A549 (cell line): ENCODE results near the gene NAPA. TPM values are rescaled to one million over a fixed set of nuclear protein-coding genes. Genes with fewer than 3 reads are reported as not detected.

ENCODE experiments used
- ATAC-seq, 2 experiments: fragments of 200-7000 bp in 1 of 2; fragments of >200 bp in 1 of 2; cut with Nextera tagmentation in 1 of 2; cut with Tn5 transposase in 1 of 2; 3 replicates each; pipeline versions ENCODE4 v1.8.0 to v1.9.1; 2018 to 2020; ENCODE audit warnings: mild to moderate bottlenecking in 1 of 2, moderate library complexity in 1 of 2
- CTCF ChIA-PET: fragments of 300-600 bp; sonication (Branson Sonifier 250); formaldehyde crosslinking; extraction: SDS; loops from one replicate; lab custom pipeline; 2021; ENCODE audit warnings: antibody characterized with exemption, inconsistent platforms; lab: Yijun Ruan, JAX
- POLR2A ChIA-PET: fragments of 350-600 bp; formaldehyde crosslinking; extraction: SDS; loops from one replicate; lab custom pipeline; 2021; ENCODE audit warnings: antibody characterized with exemption, inconsistent platforms; lab: Yijun Ruan, JAX
- DNase-seq, 2 experiments: peaks; one replicate each; pipeline versions ENCODE4 v3.0.0 to v3.0.0-alpha.2; 2011 to 2016; ENCODE audit warnings: low read depth in 1 of 2, low spot score in 1 of 2
- FAIRE-seq: peaks from 2 replicates; lab custom pipeline; 2011; peaks lifted over from hg19 to GRCh38; lab: Jason Lieb, UNC
- H3K27ac ChIP-seq, 2 experiments: fragments of >200 bp; sonication (Bioruptor Twin); formaldehyde crosslinking; 3 replicates each; pipeline ENCODE4 v1.5.1; 2016 to 2017
- H3K4me1 ChIP-seq: fragments of >200 bp; sonication (Bioruptor Twin); formaldehyde crosslinking; 3 replicates; pipeline ENCODE4 v1.6.1; 2016
- H3K4me2 ChIP-seq: fragments of >200 bp; sonication (Bioruptor Twin); formaldehyde crosslinking; 3 replicates; pipeline ENCODE4 v1.6.1; 2016
- H3K4me3 ChIP-seq: fragments of >200 bp; sonication (Bioruptor Twin); formaldehyde crosslinking; 3 replicates; pipeline ENCODE4 v1.5.1; 2016
- H3K9me3 ChIP-seq: fragments of >200 bp; sonication (Bioruptor Twin); formaldehyde crosslinking; 3 replicates; pipeline ENCODE4 v1.6.1; 2016
- ATOH8 ChIP-seq: fragments of 250-450 bp; sonication (Bioruptor Pico); IDR thresholded peaks from 2 replicates; pipeline ENCODE4 v1.5.0; 2020; ENCODE audit warnings: low read depth, mild to moderate bottlenecking, moderate library complexity
- BCL3 ChIP-seq: fragments of >200 bp; sonication (Bioruptor Twin); formaldehyde crosslinking; IDR thresholded peaks from 3 replicates; pipeline ENCODE4 v1.6.1; 2016
- BHLHE40 ChIP-seq: IDR thresholded peaks from 2 replicates; pipeline ENCODE4 v1.6.1; 2012; ENCODE audit warnings: low read depth, low read length, inconsistent platforms
- CBX2 ChIP-seq: fragments of 200-600 bp; sonication (generic); IDR thresholded peaks from 2 replicates; pipeline ENCODE4 v1.6.1; 2016; ENCODE audit warnings: low read depth, mild to moderate bottlenecking, borderline replicate concordance
- CBX8 ChIP-seq: fragments of 200-600 bp; sonication (generic); IDR thresholded peaks from 2 replicates; pipeline ENCODE4 v1.6.1; 2016
- E2F6 ChIP-seq: IDR thresholded peaks from 2 replicates; pipeline ENCODE4 v1.6.1; 2012; ENCODE audit warnings: low read depth, borderline replicate concordance
- EHF ChIP-seq: fragments of 250-450 bp; sonication (Bioruptor Pico); IDR thresholded peaks from 2 replicates; pipeline ENCODE4 v1.5.0; 2020; ENCODE audit warnings: mild to moderate bottlenecking
- ELK1 ChIP-seq: fragments of 150-350 bp; IDR thresholded peaks from 2 replicates; pipeline ENCODE4 v1.6.1; 2014; ENCODE audit warnings: low read depth, mild to moderate bottlenecking, low read length
- EP300 ChIP-seq, 2 experiments: fragments of >200 bp; sonication (Bioruptor Twin); formaldehyde crosslinking; IDR thresholded peaks; 2 replicates in 1 of 2; 3 replicates in 1 of 2; pipeline ENCODE4 v1.6.1; 2016 to 2017
- FOXS1 ChIP-seq: fragments of 250-450 bp; sonication (Bioruptor Pico); IDR thresholded peaks from 2 replicates; pipeline ENCODE4 v1.5.0; 2020; ENCODE audit warnings: mild to moderate bottlenecking, moderate library complexity
- GATA3 ChIP-seq: IDR thresholded peaks from 2 replicates; pipeline ENCODE4 v1.6.1; 2012; ENCODE audit warnings: borderline replicate concordance
- HDAC2 ChIP-seq: fragments of 200-600 bp; sonication (generic); IDR thresholded peaks from 2 replicates; pipeline ENCODE4 v1.6.1; 2016
- HES2 ChIP-seq: fragments of >200 bp; sonication (Bioruptor Twin); formaldehyde crosslinking; IDR thresholded peaks from 2 replicates; pipeline ENCODE4 v1.6.1; 2016
- HEYL ChIP-seq: fragments of 250-450 bp; sonication (Bioruptor Pico); IDR thresholded peaks from 2 replicates; pipeline ENCODE4 v1.8.0; 2021; ENCODE audit warnings: mild to moderate bottlenecking, moderate library complexity
- HOXB13 ChIP-seq: fragments of 250-450 bp; sonication (Bioruptor Pico); IDR thresholded peaks from 2 replicates; pipeline ENCODE4 v1.5.0; 2020; ENCODE audit warnings: low read depth, mild to moderate bottlenecking, moderate library complexity
- HOXB5 ChIP-seq: fragments of 250-450 bp; sonication (Bioruptor Pico); IDR thresholded peaks from 2 replicates; pipeline ENCODE4 v1.5.0; 2020; ENCODE audit warnings: mild to moderate bottlenecking, moderate library complexity
- JUN ChIP-seq, 2 experiments: fragments of >200 bp; sonication (Bioruptor Twin); formaldehyde crosslinking; IDR thresholded peaks; 2 replicates in 1 of 2; 3 replicates in 1 of 2; pipeline ENCODE4 v1.6.1; 2016 to 2017
- KDM1A ChIP-seq: fragments of 200-600 bp; sonication (generic); IDR thresholded peaks from 2 replicates; pipeline ENCODE4 v1.6.1; 2016; ENCODE audit warnings: low read depth, mild to moderate bottlenecking
- KDM5A ChIP-seq: fragments of 200-600 bp; sonication (generic); IDR thresholded peaks from 2 replicates; pipeline ENCODE4 v1.6.1; 2016; ENCODE audit warnings: antibody characterized with exemption, mild to moderate bottlenecking
- NFE2L2 ChIP-seq: fragments of 150-350 bp; conservative IDR thresholded peaks from 2 replicates; pipeline ENCODE4 v1.6.1; 2014; ENCODE audit warnings: low read length
- NPAS2 ChIP-seq: fragments of 250-450 bp; sonication (Bioruptor Pico); IDR thresholded peaks from 2 replicates; pipeline ENCODE4 v1.8.0; 2022; ENCODE audit warnings: mild to moderate bottlenecking, moderate library complexity, borderline replicate concordance
- NR3C1 ChIP-seq: fragments of >200 bp; sonication (Bioruptor Twin); formaldehyde crosslinking; IDR thresholded peaks from 3 replicates; pipeline ENCODE4 v1.6.1; 2017
- PBX3 ChIP-seq: IDR thresholded peaks from 2 replicates; pipeline ENCODE4 v1.6.1; 2012
- POLR2A ChIP-seq: IDR thresholded peaks from 2 replicates; pipeline ENCODE4 v1.6.1; 2012; ENCODE audit warnings: mild to moderate bottlenecking, low read length
- RCOR1 ChIP-seq: fragments of 150-350 bp; IDR thresholded peaks from 2 replicates; pipeline ENCODE4 v1.6.1; 2014; ENCODE audit warnings: antibody characterized with exemption, low read length, low read depth
- REST ChIP-seq: fragments of 200-600 bp; sonication (generic); IDR thresholded peaks from 2 replicates; pipeline ENCODE4 v1.6.1; 2016; ENCODE audit warnings: antibody characterized with exemption, mild to moderate bottlenecking, moderate library complexity
- RFX5 ChIP-seq: fragments of 450-650 bp; IDR thresholded peaks from 2 replicates; pipeline ENCODE4 v1.7.1; 2014; ENCODE audit warnings: antibody characterized with exemption, mild to moderate bottlenecking, moderate library complexity
- SMC3 ChIP-seq: fragments of >200 bp; sonication (Bioruptor Twin); formaldehyde crosslinking; IDR thresholded peaks from 3 replicates; pipeline ENCODE4 v1.6.1; 2018; ENCODE audit warnings: inconsistent platforms
- TFCP2L1 ChIP-seq: fragments of 250-450 bp; sonication (Bioruptor Pico); IDR thresholded peaks from 2 replicates; pipeline ENCODE4 v1.5.0; 2021; ENCODE audit warnings: mild to moderate bottlenecking
- TP53 ChIP-seq: fragments of 250-450 bp; sonication (Bioruptor Pico); IDR thresholded peaks from 2 replicates; pipeline ENCODE4 v1.5.0; 2021; ENCODE audit warnings: mild to moderate bottlenecking, moderate library complexity
- ZC3H11A ChIP-seq: fragments of 450-650 bp; IDR thresholded peaks from 2 replicates; pipeline ENCODE4 v1.6.1; 2014; ENCODE audit warnings: antibody characterized with exemption, mild to moderate bottlenecking
- ZFP36 ChIP-seq: fragments of 450-650 bp; IDR thresholded peaks from 2 replicates; pipeline ENCODE4 v1.6.1; 2014; ENCODE audit warnings: borderline replicate concordance; ENCODE audit not compliant: partially characterized antibody
- WGBS: methylation state at CpG from one replicate; pipeline ENCODE4 v1.1.6; 2017; ENCODE audit errors: missing lambda C conversion rate; 5-methylcytosine and 5-hydroxymethylcytosine counted together
- polyA plus RNA-seq, 4 experiments: library from polyadenylated mRNA; depleted of rRNA in 3 of 4; stranded (reverse); fragments of >200 nt; fragmentation: RNase III in 1 of 4; extraction: RNeasy Plus Mini Kit Qiagen cat#74134 plus additional on column Dnase treatment in 1 of 4; gene quantifications; 2 replicates in 3 of 4; 3 replicates in 1 of 4; pipeline ENCODE4 v1.2.3, GENCODE V29; 2011 to 2017

Gene NAPA
- polyA plus RNA-seq, 2 of the 4 experiments (the other 2 are of a cell fraction): 69.6 to 101 TPM

- peaks cover 26% of the 10 kb centered on the region for H3K4me1 ChIP-seq
- POLR2A ChIA-PET: interaction anchor here (1.0 kb wide), 1 partner anchor 27 kb away, joined by 3 read pairs; the partner anchor contains the start of gene KPTN
- DNase-seq: no peak
- no peak overlapping the region for H3K4me2 ChIP-seq
- H3K4me3 ChIP-seq: no peak overlapping the region
- H3K9me3 ChIP-seq: no peaks in the 10 kb centered on the region
- no peak for FAIRE-seq
- TF ChIP-seq HES2 (no peak), GATA3 (no peak), RCOR1 (no peak), HOXB13 (CRISPR knock-in tag) (no peak), KDM1A (no peak), ATOH8 (no peak), JUN (IDR thresholded peaks at IDR 0.05) (no peak), ZFP36 (no peak), NPAS2 (no peak), TFCP2L1 (CRISPR knock-in tag) (no peak), ZC3H11A (no peak), EHF (CRISPR knock-in tag) (no peak), REST (no peak), SMC3 (no peak), TP53 (CRISPR knock-in tag) (no peak), POLR2A (no peak), HOXB5 (CRISPR knock-in tag) (no peak), FOXS1 (CRISPR knock-in tag) (no peak)
- no peak for ATAC-seq
- H3K27ac ChIP-seq: no peak overlapping the region
- 87% methylated on average over 6 of the region's 6 CpGs for WGBS
- CTCF ChIA-PET: interaction anchor here (1.0 to 6.8 kb wide), 11 partner anchors 11 to 196 kb away, joined by 3 to 57 read pairs (median 5); partner anchors contain the start of genes DHX34 and KPTN
These were observed 3.7 kb downstream of the NAPA start for GRCh38 chr19:47511128-47511517.

GRCh38 chr19:47510516-47511127, 4.2 kb downstream of the NAPA start:
- no peak overlapping the region for H3K4me2 ChIP-seq
- no peak overlapping the region for H3K27ac ChIP-seq
- 85% methylated on average over 12 of the region's 12 CpGs for WGBS
- no peak for ATAC-seq
- H3K9me3 ChIP-seq: no peaks in the 10 kb centered on the region
- no peak for DNase-seq
- CTCF ChIA-PET: interaction anchor here (1.0 to 6.8 kb wide), 15 partner anchors 11 to 197 kb away, joined by 3 to 57 read pairs (median 4); partner anchors contain the start of genes DHX34 and KPTN
- peaks cover 22% of the 10 kb centered on the region for H3K4me1 ChIP-seq
- POLR2A ChIA-PET: interaction anchor here (1.0 kb wide), 1 partner anchor 27 kb away, joined by 3 read pairs; the partner anchor contains the start of gene KPTN
- no peak overlapping the region for H3K4me3 ChIP-seq
- no peak for FAIRE-seq
- TF ChIP-seq NR3C1 (no peak), KDM5A (no peak), E2F6 (no peak), RFX5 (no peak), HEYL (CRISPR knock-in tag) (no peak), NPAS2 (no peak), BCL3 (no peak), NFE2L2 (no peak), PBX3 (no peak), EP300 (IDR thresholded peaks at IDR 0.05) (no peak), BHLHE40 (no peak), HDAC2 (no peak), HOXB13 (CRISPR knock-in tag) (no peak), CBX2 (no peak), CBX8 (no peak), ELK1 (no peak)
